Measurements from ENCODE around the gene DGKZ.

Gene DGKZ

DNA sequence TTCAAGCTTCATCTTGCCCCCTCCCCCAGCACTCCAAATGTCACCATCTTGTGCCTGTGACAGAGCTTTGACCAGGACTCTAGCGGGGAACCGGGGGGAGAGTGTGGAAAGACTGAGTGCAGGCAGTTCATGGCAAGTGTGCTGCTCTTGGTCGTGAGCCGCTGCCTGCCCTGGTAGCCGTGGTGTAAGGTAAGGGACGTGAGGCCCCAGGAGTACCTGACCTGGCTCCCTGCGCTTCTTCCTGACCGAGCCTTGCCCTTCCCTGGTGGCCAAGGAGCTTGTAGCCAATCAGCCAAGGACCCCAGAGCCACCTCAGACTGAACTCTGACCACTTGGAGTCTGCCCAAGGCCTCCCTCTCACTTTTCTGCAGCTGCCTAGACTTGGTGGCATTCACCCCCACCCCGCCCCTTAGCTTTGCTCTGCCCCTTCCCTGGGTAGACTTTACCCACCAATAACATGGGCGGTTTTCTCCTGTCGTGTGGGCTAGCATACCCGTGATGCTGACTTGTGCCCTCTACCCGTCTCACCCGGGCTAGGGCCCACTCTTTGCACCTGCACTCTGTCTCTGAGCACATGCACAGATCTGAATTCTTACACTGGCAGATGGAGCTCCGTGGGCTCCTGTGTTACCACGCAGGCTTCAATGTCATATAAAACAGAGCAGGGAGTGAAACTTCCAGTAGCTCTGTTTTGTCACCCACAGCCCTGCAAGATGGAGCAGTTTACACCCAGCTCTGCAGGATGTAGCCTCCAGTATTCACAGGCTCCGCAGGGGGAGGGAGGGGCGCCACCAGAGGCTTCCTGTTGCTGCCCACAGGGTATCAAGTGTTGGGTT is 1.5 kb downstream of the DGKZ start:
- no peak for DNase-seq

DNA sequence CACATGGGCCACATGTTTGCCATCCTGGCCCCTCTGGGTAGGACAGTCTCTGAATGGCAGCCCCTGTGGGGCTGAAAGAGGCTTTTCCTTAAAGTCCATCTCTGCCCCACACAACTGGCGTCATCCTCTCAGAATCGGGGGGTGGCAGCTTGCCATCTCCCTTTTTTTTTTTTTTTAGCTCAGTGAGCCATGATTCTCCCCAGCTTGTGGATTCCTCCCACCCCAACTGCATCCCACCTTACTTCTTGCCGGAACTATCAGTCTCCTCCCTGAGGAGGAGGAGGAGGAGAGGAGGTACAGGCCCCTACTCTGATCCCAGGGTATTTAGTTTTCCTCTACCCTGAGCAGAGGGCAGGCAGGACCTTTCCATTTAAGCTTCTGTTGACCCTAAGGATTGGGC is 3.4 kb downstream of the DGKZ start:
- DNase-seq = no peak

DNA sequence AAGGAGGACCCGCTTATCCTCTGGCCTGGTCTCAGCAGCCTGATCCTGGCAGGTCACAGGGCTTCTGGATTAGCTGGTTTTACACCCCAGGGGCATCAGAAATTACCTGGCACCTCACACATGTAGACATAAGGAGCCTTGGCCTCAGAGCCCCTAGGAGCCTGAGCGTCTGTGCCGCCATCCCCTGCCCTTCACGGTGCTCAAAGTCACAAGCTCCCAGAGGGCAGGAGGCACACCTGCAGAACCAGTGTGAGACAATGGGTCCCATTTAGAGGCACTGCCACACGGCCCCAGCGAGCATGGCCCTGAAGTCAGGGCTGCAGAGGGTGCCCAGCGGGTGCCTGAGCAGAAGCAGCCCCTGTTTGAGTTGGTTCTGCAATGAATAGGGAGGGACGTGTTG is 3.9 kb downstream of the DGKZ start:
- no peak for DNase-seq

DNA sequence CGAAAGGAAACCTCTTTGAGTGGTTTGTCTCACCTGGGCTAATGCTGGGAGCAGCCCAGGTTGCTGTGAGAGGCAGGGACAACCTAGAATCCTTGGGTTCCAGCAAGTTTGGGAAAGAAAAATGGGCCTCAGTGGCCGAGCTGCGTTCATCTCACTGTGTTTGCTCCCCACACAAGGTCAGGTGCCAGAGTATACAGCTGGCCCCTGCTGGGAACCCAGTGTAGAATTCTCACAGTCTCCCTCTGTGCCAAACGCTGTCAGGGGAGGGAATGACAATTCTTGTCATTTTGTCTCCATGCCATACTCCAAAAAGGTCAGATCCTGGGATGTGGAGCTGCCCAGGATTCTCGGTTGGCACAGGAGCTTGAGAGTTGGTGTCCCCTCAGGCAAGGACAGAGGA is 4.3 kb downstream of the DGKZ start:
- DNase-seq = no peak

GRCh38 chr11:46352063-46352841 is 5.0 kb downstream of the DGKZ start:
- DNase-seq = no peak

GRCh38 chr11:46353698-46354097 is 6.4 kb downstream of the DGKZ start:
- DNase-seq = no peak

- DNase-seq = no peak
Measured at GRCh38 chr11:46356924-46357482, 9.7 kb downstream of the DGKZ start.

DNA sequence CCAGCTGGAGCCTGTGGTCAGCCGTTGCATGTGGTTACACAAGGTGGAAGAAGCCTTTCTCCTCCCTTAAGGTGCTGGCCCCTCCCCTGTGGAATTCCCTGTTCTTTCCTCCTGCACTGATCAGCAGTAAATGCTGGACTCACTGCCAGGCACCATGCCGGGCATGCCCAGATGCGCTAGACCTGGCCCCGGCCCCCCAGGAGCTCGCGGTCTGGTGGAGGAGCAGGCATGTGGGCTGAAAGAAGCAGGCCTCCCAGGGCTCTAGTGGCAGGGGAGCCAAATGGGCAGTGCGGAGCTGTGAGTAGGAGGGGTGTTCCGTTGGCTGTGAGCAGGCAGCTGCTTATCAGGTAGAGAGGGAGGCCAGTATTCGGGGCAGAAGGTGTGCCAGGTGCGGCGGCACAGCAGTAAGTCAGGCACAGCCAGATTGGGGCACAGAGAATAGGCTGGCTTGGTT is 10.2 kb downstream of the DGKZ start:
- no peak for DNase-seq

DNA sequence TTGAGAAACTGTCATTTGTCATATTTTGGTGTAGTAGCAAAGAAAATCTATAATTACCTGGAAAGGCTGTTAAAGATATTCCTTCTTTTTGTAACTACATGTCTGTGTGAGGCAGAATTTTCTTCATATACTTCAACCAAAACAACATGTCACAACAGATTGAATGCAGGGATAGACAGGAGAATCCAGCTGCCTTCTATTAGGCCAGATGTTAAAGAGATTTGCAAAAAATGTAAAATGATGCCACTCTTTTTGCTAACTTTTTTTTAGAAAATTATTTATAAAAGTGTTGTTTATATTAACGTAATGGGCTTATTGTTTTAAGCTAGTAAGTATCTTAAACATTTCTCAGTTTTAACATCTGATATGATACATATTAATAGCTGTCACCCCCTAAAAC is 12.7 kb downstream of the DGKZ start:
- DNase-seq = no peak

- no peak for DNase-seq
Measured at GRCh38 chr11:46360878-46361277, 13.6 kb downstream of the DGKZ start.

- DNase-seq = no peak
Measured at GRCh38 chr11:46361283-46362155, 14.3 kb downstream of the DGKZ start.

- no peak for DNase-seq
Measured at GRCh38 chr11:46362156-46363030, 15.1 kb downstream of the DGKZ start.

- no peak for DNase-seq
Measured at GRCh38 chr11:46363031-46363407, 15.8 kb downstream of the DGKZ start.

DNA sequence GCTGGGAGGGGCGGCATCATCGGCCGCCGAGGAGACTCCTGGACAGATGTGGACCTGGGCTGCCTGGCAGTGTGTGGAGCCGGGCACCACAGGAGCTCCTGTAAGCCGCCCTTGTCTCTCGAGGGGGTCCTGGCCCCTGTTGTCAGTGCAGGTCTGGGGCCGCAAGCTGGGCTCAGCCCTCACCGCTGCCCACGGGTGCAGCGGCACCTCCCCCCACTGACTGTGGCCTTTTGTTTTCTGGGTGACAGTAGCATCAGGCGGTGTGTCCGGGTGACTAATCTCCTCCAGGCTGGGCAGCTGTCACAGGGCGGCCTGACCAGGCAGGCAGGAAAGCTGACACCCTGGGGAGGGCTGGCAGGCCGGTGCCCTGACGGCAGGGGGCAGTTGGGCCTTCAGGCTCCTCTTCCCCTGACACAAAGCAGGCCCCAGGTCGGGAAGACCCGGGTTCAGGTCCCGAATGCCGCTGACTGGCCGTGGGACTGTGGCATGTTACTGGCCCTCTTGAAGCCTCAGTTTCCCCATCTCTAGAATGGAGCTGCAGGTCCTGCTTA is 16.3 kb downstream of the DGKZ start:
- DNase-seq = no peak

DNA sequence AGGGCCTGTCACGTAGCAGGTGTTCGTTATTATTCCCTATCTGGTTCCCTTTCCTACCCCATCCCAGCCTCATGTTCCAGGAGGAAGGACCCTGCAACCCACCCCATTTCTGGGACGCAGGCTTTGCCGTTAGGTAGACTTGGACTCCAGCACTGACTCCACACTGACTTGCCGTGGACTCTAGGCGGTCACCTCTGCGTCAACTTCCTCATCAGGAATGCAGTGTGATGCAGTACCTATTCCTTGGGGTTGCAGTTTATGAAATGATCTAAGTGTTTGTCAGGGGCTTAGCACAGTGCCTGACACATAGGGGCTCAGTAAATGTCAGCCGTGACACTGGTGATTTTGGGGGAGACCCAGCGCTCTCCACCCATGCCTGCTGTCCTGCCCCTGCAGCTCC is 16.8 kb downstream of the DGKZ start:
- no peak for DNase-seq

- DNase-seq = no peak
Measured at GRCh38 chr11:46364791-46365190, 17.5 kb downstream of the DGKZ start.

- no peak for DNase-seq
Measured at GRCh38 chr11:46366260-46366659, 19.0 kb downstream of the DGKZ start.

- no peak for DNase-seq
Measured at GRCh38 chr11:46366661-46367161, 19.4 kb downstream of the DGKZ start.

- no peak for DNase-seq
Measured at GRCh38 chr11:46367244-46367915, 20.1 kb downstream of the DGKZ start.

- no peak for DNase-seq
Measured at GRCh38 chr11:46367916-46368267, 20.6 kb downstream of the DGKZ start.
